ENCODE data around the gene DMAC2. TPM values are rescaled to one million over a fixed set of nuclear protein-coding genes. Genes with fewer than 3 reads are reported as not detected.
"Not testable (repeated sequence)": the region's sequence is repeated elsewhere in the genome, so short reads cannot be mapped to it uniquely, and the experiment has no call there.

DMAC2 gene
- 42.5 TPM for total RNA-seq

- DNase-seq = peak; percentile 99
Observed at GRCh38 chr19:41439441-41440222, at the start of gene DMAC2. Gene DMAC2, minus strand, starts transcription at chr19:41439912. Its CDS starts 13 bp downstream, at chr19:41439899.

GRCh38 chr19:41486953-41487352 lies 47.2 kb upstream of the DMAC2 start:
- not testable (repeated sequence) for DNase-seq

- no peak for DNase-seq
Observed at GRCh38 chr19:41484822-41485221, 45.1 kb upstream of the DMAC2 start.

GRCh38 chr19:41480336-41480735 lies 40.6 kb upstream of the DMAC2 start:
- no peak for DNase-seq

GRCh38 chr19:41479757-41480191 lies 40.1 kb upstream of the DMAC2 start:
- no peak for DNase-seq

GRCh38 chr19:41478875-41479756 lies 39.4 kb upstream of the DMAC2 start:
- DNase-seq = no peak

- DNase-seq = no peak
Observed at GRCh38 chr19:41478171-41478570, 38.5 kb upstream of the DMAC2 start.

GRCh38 chr19:41476583-41476982 lies 36.9 kb upstream of the DMAC2 start:
- DNase-seq = no peak

- DNase-seq = not testable (repeated sequence)
Observed at GRCh38 chr19:41463257-41464256, 23.8 kb upstream of the DMAC2 start.

- no peak for DNase-seq
Observed at GRCh38 chr19:41462497-41462896, 22.8 kb upstream of the DMAC2 start.

- no peak for DNase-seq
Observed at GRCh38 chr19:41457241-41457640, 17.5 kb upstream of the DMAC2 start.

GRCh38 chr19:41456342-41456918 lies 16.7 kb upstream of the DMAC2 start:
- DNase-seq = peak; percentile 67

GRCh38 chr19:41455936-41456335 lies 16.2 kb upstream of the DMAC2 start:
- no peak for DNase-seq

GRCh38 chr19:41452584-41453275 lies 13.0 kb upstream of the DMAC2 start:
- no peak for DNase-seq

- no peak for DNase-seq
Observed at GRCh38 chr19:41449865-41450178, 10.1 kb upstream of the DMAC2 start.

GRCh38 chr19:41449079-41449864 lies 9.6 kb upstream of the DMAC2 start:
- DNase-seq = peak; percentile 86

GRCh38 chr19:41447732-41448332 lies 8.1 kb upstream of the DMAC2 start:
- no peak for DNase-seq

- no peak for DNase-seq
Observed at GRCh38 chr19:41445575-41445974, 5.9 kb upstream of the DMAC2 start.

- DNase-seq = no peak
Observed at GRCh38 chr19:41443813-41444455, 4.2 kb upstream of the DMAC2 start.
